ENCODE measurements around the gene SYNE3. TPM values are rescaled to one million over a fixed set of nuclear protein-coding genes. Genes with fewer than 3 reads are reported as not detected.

The SYNE3 gene
- total RNA-seq, 2 experiments from 2014 or later = 91.5 TPM

DNA sequence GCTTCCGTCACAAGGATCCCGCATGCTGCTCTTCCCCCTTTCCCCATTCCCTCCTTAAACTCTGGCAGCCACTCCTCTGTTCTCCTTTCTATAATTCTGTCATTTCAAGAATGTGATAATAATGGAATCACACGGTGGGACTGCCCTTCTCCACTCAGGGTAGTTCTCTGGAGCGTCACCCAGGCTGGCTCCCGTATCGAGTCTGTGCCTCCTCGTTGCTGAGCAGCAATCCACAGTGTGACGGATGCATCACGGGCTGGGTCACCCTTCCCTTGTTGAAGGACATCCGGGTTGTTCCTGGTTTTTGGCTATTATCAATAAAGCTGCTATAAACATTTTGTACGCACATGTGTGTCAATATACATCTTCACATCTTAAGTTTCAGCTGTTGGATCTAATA, 5.7 kb upstream of the SYNE3 start:
- ATAC-seq (no peak), DNase-seq (no peak)
- no peaks in the 10 kb centered on the region for H3K27me3 Mint-ChIP-seq (ENCODE audit: low read depth)
- ChIA-PET CTCF (interaction anchor here (2.5 to 15.0 kb wide), 5 partner anchors 12 to 80 kb away, joined by 8 to 199 read pairs (median 22); partner anchors contain the start of genes GLRX5 and SYNE3), POLR2A (interaction anchor here (1.0 to 3.4 kb wide), 5 partner anchors 12 to 69 kb away, joined by 3 to 60 read pairs (median 9); partner anchors contain the start of gene GLRX5)
- peaks cover 94% of the 10 kb centered on the region for H3K4me1 Mint-ChIP-seq (ENCODE audit: low read depth)
- H3K9me3 Mint-ChIP-seq (ENCODE audit: insufficient read depth) = no peaks in the 10 kb centered on the region
- H3K36me3 Mint-ChIP-seq (ENCODE audit: low read depth) = peaks cover 9% of the 10 kb centered on the region
- peak overlapping the region; percentile 95 for H3K27ac Mint-ChIP-seq
- H3K4me3 Mint-ChIP-seq = peak overlapping the region; percentile 69

- H3K9me3 Mint-ChIP-seq (ENCODE audit: insufficient read depth) = no peaks in the 10 kb centered on the region
- no peak overlapping the region for H3K4me3 Mint-ChIP-seq
- H3K4me1 Mint-ChIP-seq (ENCODE audit: low read depth) = peaks cover 86% of the 10 kb centered on the region
- no peak for DNase-seq
- ChIA-PET CTCF (interaction anchor here (2.5 to 15.0 kb wide), 3 partner anchors 12 to 79 kb away, joined by 9 to 199 read pairs (median 185); partner anchors contain the start of gene SYNE3), POLR2A (interaction anchor here (1.1 to 6.2 kb wide), 3 partner anchors 10 to 14 kb away, joined by 3 to 47 read pairs (median 4); partner anchors contain the start of gene GLRX5)
- peaks cover 9% of the 10 kb centered on the region for H3K36me3 Mint-ChIP-seq (ENCODE audit: low read depth)
- ATAC-seq = no peak
- no peak overlapping the region for H3K27ac Mint-ChIP-seq
- no peaks in the 10 kb centered on the region for H3K27me3 Mint-ChIP-seq (ENCODE audit: low read depth)
Observed at GRCh38 chr14:95521001-95521400, 4.6 kb upstream of the SYNE3 start.

DNA sequence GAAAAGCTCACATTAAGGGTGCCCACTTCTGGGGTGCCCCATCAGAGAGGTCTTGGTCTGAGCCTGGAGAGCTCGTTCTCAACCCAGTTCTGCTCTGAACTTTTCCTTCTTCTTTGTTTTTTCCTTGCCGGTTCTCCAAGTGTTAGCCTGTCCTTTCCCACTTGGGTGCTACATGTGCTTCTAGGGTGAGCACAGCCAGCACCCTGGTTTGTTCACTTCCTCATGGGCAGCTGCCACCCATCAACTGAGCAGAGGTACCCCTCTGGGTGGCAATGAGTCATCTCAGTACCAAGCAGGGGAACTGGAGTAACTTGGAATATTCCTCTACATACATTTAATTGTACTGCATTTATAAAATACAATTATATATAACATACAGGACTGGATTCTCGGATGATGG, 3.9 kb upstream of the SYNE3 start:
- ATAC-seq (no peak), DNase-seq (no peak)
- Mint-ChIP-seq H3K27me3 (ENCODE audit: low read depth) (no peaks in the 10 kb centered on the region), H3K27ac (peak overlapping the region; percentile 96), H3K9me3 (ENCODE audit: insufficient read depth) (no peaks in the 10 kb centered on the region), H3K4me3 (peak overlapping the region; percentile 66), H3K4me1 (ENCODE audit: low read depth) (peaks cover 80% of the 10 kb centered on the region), H3K36me3 (ENCODE audit: low read depth) (peaks cover 13% of the 10 kb centered on the region)
- POLR2A ChIA-PET = interaction anchor here (0.6 to 6.2 kb wide), 5 partner anchors 10 to 1439 kb away, joined by 3 to 47 read pairs (median 4); partner anchors contain the start of genes DDX24, GLRX5 and IFI27L1
- CTCF ChIA-PET = interaction anchor here (2.5 to 10.6 kb wide), 2 partner anchors 13 to 78 kb away, joined by 9 to 185 read pairs; no protein-coding TSS in a partner anchor

- Mint-ChIP-seq H3K36me3 (ENCODE audit: low read depth) (peaks cover 19% of the 10 kb centered on the region), H3K27ac (peak overlapping the region; percentile 96), H3K27me3 (ENCODE audit: low read depth) (no peaks in the 10 kb centered on the region), H3K4me1 (ENCODE audit: low read depth) (peaks cover 78% of the 10 kb centered on the region), H3K4me3 (peak overlapping the region; percentile 66), H3K9me3 (ENCODE audit: insufficient read depth) (no peaks in the 10 kb centered on the region)
- peak; percentile 86 for DNase-seq
- peak; percentile 20 for ATAC-seq
- ChIA-PET POLR2A (interaction anchor here (1.0 to 6.2 kb wide), 4 partner anchors 9 to 23 kb away, joined by 3 to 47 read pairs (median 4); partner anchors contain the start of gene GLRX5), CTCF (interaction anchor here (2.5 to 10.6 kb wide), 2 partner anchors 14 to 78 kb away, joined by 9 to 185 read pairs; no protein-coding TSS in a partner anchor)
Observed at GRCh38 chr14:95519699-95520098, 3.2 kb upstream of the SYNE3 start.

DNA sequence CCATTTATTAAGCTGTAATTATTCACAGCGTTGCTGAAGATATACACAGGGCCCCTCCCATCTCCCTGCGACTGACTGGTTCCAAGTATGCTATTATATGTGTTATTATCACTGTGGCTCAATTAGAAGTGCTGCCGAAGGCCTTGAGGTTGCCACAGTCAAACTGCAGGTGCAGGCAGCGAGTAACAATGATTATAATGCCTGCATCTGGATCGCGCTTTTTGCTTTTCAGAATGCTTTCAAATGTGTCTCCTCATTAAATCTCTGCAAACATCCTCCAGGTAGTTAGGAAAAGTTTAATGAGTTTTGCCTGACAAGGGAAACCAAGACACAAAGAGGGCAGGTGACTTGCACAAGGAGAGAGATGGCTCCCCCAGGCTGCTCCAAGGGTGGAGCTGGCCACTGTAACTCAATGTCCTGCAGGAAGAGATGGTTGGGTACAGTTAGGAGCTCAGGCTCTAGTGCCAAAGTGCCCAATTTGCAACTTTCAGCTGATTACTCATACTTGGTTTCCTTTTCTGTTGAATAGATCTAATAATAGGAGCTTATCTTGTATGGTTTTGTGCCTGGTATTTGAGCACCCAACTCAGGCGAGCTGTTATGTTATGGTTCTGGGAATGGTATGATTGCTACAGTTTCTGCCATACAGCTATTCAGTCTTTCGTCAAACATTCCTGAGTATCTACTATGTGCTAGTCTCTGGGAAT, 1.7 kb upstream of the SYNE3 start:
- H3K36me3 Mint-ChIP-seq (ENCODE audit: low read depth) = peaks cover 21% of the 10 kb centered on the region
- DNase-seq = no peak
- H3K4me3 Mint-ChIP-seq = peak overlapping the region; percentile 57
- ATAC-seq = no peak
- peak overlapping the region; percentile 96 for H3K27ac Mint-ChIP-seq
- CTCF ChIA-PET = interaction anchor here (0.8 to 1.9 kb wide), 6 partner anchors 9 to 76 kb away, joined by 3 to 22 read pairs (median 6); no protein-coding TSS in a partner anchor
- peaks cover 74% of the 10 kb centered on the region for H3K4me1 Mint-ChIP-seq (ENCODE audit: low read depth)
- POLR2A ChIA-PET = interaction anchor here (0.9 to 6.2 kb wide), 3 partner anchors 14 to 22 kb away, joined by 3 to 47 read pairs (median 5); partner anchors contain the start of gene GLRX5
- H3K9me3 Mint-ChIP-seq (ENCODE audit: insufficient read depth) = no peaks in the 10 kb centered on the region
- no peaks in the 10 kb centered on the region for H3K27me3 Mint-ChIP-seq (ENCODE audit: low read depth)

DNA sequence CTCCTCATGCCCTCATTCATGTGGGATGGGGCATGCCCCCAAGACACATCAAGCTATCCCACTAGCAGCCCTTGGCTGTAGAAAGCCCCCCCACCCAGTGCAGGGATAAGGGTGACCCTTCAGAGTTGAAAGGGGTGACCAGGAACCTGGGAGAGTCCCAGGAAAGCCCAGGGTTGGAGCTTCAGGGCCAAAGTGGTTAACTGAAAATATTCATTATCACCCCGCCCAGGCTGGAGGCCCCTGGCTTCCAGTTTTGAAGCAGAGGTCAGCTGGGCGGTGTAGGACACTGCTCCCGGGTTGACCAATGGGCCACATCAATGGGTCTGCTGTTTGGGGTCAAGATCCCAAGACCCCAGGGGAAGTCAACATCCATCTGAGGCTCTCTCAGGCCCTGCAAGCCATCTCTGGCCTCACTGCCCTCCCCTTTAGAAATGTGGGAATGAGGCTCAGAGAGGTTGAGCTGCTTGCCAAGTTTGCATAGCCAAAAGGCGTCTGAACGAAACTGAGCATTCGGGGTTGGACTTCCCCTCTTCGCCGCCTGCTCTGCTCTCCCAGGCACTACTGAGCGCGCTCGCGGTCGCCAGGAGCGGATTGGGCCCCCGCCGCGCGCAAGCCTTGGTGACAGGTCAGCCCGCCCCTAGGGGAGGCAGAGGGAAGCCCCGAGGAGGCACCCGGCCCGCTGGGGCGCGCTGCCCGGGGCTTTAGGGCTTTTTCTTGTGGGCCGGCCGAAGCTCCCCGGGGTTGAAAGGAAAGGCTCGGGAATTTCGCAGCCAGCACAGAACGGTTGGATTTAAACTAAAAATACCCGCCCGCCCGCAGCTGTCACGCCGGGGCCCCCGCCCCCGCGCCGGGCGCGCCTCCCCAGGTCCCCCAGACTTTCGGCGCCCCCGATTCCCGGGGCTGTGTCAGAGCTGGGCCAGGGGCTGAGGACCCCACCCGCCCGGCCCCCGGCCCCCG, 576 bp downstream of the SYNE3 start:
- ChIA-PET POLR2A (interaction anchor here (0.7 to 6.2 kb wide), 13 partner anchors 8 to 73 kb away, joined by 3 to 47 read pairs (median 4); partner anchors contain the start of gene GLRX5), CTCF (interaction anchor here (0.9 to 17.6 kb wide), 11 partner anchors 10 to 74 kb away, joined by 3 to 199 read pairs (median 5); partner anchors contain the start of gene GLRX5)
- Mint-ChIP-seq H3K27me3 (ENCODE audit: low read depth) (no peaks in the 10 kb centered on the region), H3K9me3 (ENCODE audit: insufficient read depth) (no peaks in the 10 kb centered on the region), H3K36me3 (ENCODE audit: low read depth) (peaks cover 26% of the 10 kb centered on the region), H3K27ac (peak overlapping the region; percentile 85), H3K4me3 (peak overlapping the region; percentile 91), H3K4me1 (ENCODE audit: low read depth) (peaks cover 66% of the 10 kb centered on the region)
- DNase-seq (peak; percentile 86), ATAC-seq (peak; percentile 85)

DNA sequence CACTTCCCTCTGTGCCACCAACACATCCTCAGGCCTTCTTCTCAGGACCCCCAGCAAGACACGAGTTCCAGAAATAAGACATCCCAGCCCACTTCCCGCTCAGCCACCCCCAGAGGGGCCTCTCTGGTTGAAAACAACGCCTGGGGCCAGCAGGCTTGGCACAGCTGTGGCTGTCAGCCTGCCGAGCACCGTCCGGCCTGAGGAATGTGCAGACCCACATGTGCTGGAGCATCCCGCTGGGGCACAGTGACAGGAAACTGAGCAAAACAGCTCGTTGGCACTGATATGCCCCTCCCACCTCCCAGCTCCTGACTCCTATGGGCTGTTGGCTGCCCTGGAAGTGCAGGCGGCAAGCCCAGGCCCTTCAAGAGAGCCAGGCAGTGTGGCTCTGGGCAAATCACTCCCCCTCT, 1.4 kb downstream of the SYNE3 start:
- Mint-ChIP-seq H3K27me3 (ENCODE audit: low read depth) (no peaks in the 10 kb centered on the region), H3K9me3 (ENCODE audit: insufficient read depth) (no peaks in the 10 kb centered on the region), H3K27ac (peak overlapping the region; percentile 84), H3K4me3 (peak overlapping the region; percentile 91), H3K4me1 (ENCODE audit: low read depth) (peaks cover 68% of the 10 kb centered on the region), H3K36me3 (ENCODE audit: low read depth) (peaks cover 29% of the 10 kb centered on the region)
- DNase-seq (no peak), ATAC-seq (no peak)
- CTCF ChIA-PET = interaction anchor here (0.9 to 17.6 kb wide), 10 partner anchors 10 to 73 kb away, joined by 3 to 199 read pairs (median 7); partner anchors contain the start of gene GLRX5
- POLR2A ChIA-PET = interaction anchor here (0.8 to 6.2 kb wide), 10 partner anchors 9 to 72 kb away, joined by 3 to 47 read pairs (median 6); partner anchors contain the start of gene GLRX5

DNA sequence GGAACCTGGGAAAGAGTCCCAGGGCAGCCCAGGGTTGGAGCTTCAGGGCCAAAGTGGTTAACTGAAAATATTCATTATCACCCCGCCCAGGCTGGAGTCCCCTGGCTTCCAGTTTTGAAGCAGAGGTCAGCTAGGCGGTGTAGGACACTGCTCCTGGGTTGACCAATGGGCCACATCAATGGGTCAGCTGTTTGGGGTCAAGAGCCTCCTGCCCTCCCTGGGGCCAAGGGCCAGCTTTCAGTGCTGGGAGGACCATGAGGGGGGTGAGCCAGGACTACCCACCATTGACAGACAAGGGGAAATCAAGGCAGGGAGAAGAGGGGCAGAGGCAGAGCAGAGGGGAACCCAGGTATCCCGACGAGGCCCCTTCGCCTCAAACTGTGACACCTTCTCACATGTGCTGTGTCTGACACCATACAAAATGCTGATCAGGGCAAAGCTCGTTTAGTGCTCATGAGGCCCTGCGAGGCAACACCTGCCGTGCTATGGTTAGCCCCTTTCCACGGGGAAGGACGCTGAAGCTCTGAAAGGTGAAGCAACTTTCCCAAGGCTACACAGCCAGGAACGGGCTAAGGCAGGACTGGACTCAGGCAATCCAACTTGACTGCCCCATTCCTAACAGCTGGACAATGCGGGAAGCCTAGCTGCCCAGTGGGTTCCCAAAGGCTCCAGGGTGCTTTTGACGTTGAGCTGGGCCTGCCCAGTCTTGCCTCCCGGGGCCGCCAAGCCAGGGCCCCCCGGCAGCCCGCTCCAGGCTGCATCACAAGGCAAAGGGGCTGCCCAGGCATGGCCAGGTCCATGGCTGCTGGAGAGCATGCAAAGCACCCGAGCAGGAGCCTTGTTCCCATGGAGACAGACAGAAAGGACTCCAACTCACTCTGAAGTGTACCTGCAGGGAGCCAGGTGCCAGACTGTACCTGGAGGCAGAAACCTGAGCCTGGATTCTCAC, 2.0 kb downstream of the SYNE3 start:
- Mint-ChIP-seq H3K27ac (peak overlapping the region; percentile 84), H3K4me1 (ENCODE audit: low read depth) (peaks cover 66% of the 10 kb centered on the region), H3K36me3 (ENCODE audit: low read depth) (peaks cover 35% of the 10 kb centered on the region), H3K4me3 (peak overlapping the region; percentile 91), H3K27me3 (ENCODE audit: low read depth) (no peaks in the 10 kb centered on the region), H3K9me3 (ENCODE audit: insufficient read depth) (no peaks in the 10 kb centered on the region)
- ATAC-seq = no peak
- CTCF ChIA-PET = interaction anchor here (0.9 to 17.6 kb wide), 10 partner anchors 9 to 72 kb away, joined by 3 to 199 read pairs (median 6); partner anchors contain the start of gene GLRX5
- POLR2A ChIA-PET = interaction anchor here (0.9 to 6.2 kb wide), 8 partner anchors 10 to 71 kb away, joined by 3 to 47 read pairs (median 6); partner anchors contain the start of gene GLRX5
- DNase-seq = no peak

- CTCF ChIA-PET = interaction anchor here (0.6 to 17.6 kb wide), 3 partner anchors 15 to 536 kb away, joined by 3 to 199 read pairs (median 5); partner anchors contain the start of gene GLRX5
- no peaks in the 10 kb centered on the region for H3K27me3 Mint-ChIP-seq (ENCODE audit: low read depth)
- peak overlapping the region; percentile 1 for H3K27ac Mint-ChIP-seq
- peaks cover 63% of the 10 kb centered on the region for H3K4me1 Mint-ChIP-seq (ENCODE audit: low read depth)
- no peak overlapping the region for H3K4me3 Mint-ChIP-seq
- no peak for DNase-seq
- ATAC-seq = no peak
- no peaks in the 10 kb centered on the region for H3K9me3 Mint-ChIP-seq (ENCODE audit: insufficient read depth)
- POLR2A ChIA-PET = interaction anchor here (1.2 to 2.9 kb wide), 2 partner anchors 10 to 11 kb away, joined by 6 to 19 read pairs; no protein-coding TSS in a partner anchor
- peaks cover 44% of the 10 kb centered on the region for H3K36me3 Mint-ChIP-seq (ENCODE audit: low read depth)
Observed at GRCh38 chr14:95513291-95513690, 3.2 kb downstream of the SYNE3 start.

GRCh38 chr14:95511687-95512086, 4.8 kb downstream of the SYNE3 start:
- Mint-ChIP-seq H3K27me3 (ENCODE audit: low read depth) (no peaks in the 10 kb centered on the region), H3K4me3 (no peak overlapping the region), H3K9me3 (ENCODE audit: insufficient read depth) (no peaks in the 10 kb centered on the region), H3K4me1 (ENCODE audit: low read depth) (peaks cover 63% of the 10 kb centered on the region), H3K36me3 (ENCODE audit: low read depth) (peaks cover 58% of the 10 kb centered on the region), H3K27ac (no peak overlapping the region)
- DNase-seq (no peak), ATAC-seq (no peak)
- CTCF ChIA-PET = interaction anchor here (17.6 kb wide), 1 partner anchor 17 kb away, joined by 199 read pairs; the partner anchor contains the start of gene GLRX5
- POLR2A ChIA-PET = interaction anchor here (1.1 to 1.6 kb wide), 2 partner anchors 11 to 16 kb away, joined by 3 to 5 read pairs; no protein-coding TSS in a partner anchor
